ENCODE data around the gene VASH2. TPM values are rescaled to one million over a fixed set of nuclear protein-coding genes. Genes with fewer than 3 reads are reported as not detected.

Gene VASH2
- total RNA-seq, 1 donor from 2014 or later = 0.36 TPM

Other genes starting within 250 kb of the VASH2 start
- 12.9 TPM for gene NSL1, start 158.8 kb upstream of the VASH2 start, total RNA-seq
- 8.4 TPM for gene TATDN3, start 158.6 kb upstream of the VASH2 start, total RNA-seq
- not detected for gene SPATA45, start 102.9 kb upstream of the VASH2 start, total RNA-seq
- 5.0 TPM for gene FLVCR1, start 92.3 kb upstream of the VASH2 start, total RNA-seq
- gene ANGEL2, start 65.3 kb downstream of the VASH2 start, total RNA-seq = 16.0 TPM
- 8.5 TPM for gene RPS6KC1, start 100.7 kb downstream of the VASH2 start, total RNA-seq

Data from esophagus mucosa (tissue), 1 donor.